Left ventricle myocardium inferior (tissue), 1 donor: ENCODE data around the gene ELMO1. TPM values are rescaled to one million over a fixed set of nuclear protein-coding genes. Genes with fewer than 3 reads are reported as not detected.

Source experiments
- DNase-seq: peaks from one replicate; pipeline ENCODE4 v3.0.0-alpha.2; 2020
- H3K27ac ChIP-seq: fragments of 200-600 bp; replicated peaks from 2 replicates; pipeline ENCODE4 v1.8.0; 2021
- H3K27me3 ChIP-seq: fragments of 200-600 bp; 2 replicates; pipeline ENCODE4 v1.8.0; 2021; ENCODE audit warnings: low read depth
- H3K36me3 ChIP-seq: fragments of 200-600 bp; 2 replicates; pipeline ENCODE4 v1.8.0; 2021
- H3K4me1 ChIP-seq: fragments of 200-600 bp; 2 replicates; pipeline ENCODE4 v1.8.0; 2021
- H3K4me3 ChIP-seq: fragments of 200-600 bp; 2 replicates; pipeline ENCODE4 v1.8.0; 2021; ENCODE audit warnings: mild to moderate bottlenecking, moderate library complexity
- H3K9me3 ChIP-seq: fragments of 200-600 bp; replicated peaks from 2 replicates; pipeline ENCODE4 v1.8.0; 2021
- CTCF ChIP-seq: fragments of 200-600 bp; IDR thresholded peaks from 2 replicates; pipeline ENCODE4 v1.8.0; 2021; ENCODE audit warnings: antibody characterized with exemption, mild to moderate bottlenecking, borderline replicate concordance
- intact Hi-C: fragments of 100-400 bp; cut with micrococcal nuclease; formaldehyde crosslinking; loops from one replicate; pipeline ENCODE4 v1.11.0; 2022
- total RNA-seq: library from RNA; stranded (reverse); fragmentation: NEBNext Ultra II Directional; extraction: Animal tissue kit (Norgen Biotek cat#: 25700); gene quantifications from one replicate; pipeline ENCODE4 v1.2.1, GENCODE V29; 2021
- donor health status: DM: no; HTN: yes; CAD: no; lungs with severe emphysema.

Gene ELMO1
- total RNA-seq, 1 donor from 2014 or later = 10.0 TPM

- Histone ChIP-seq H3K27me3 (peaks cover 14% of the 10 kb centered on the region), H3K9me3 (peaks cover 13% of the 10 kb centered on the region), H3K4me1 (peaks cover 8% of the 10 kb centered on the region), H3K36me3 (peaks cover 3% of the 10 kb centered on the region), H3K4me3 (no peak overlapping the region), H3K27ac (no peak overlapping the region)
- intact Hi-C loops = no loop called here
- DNase-seq = no peak
- no peak for TF ChIP-seq CTCF
Measured at GRCh38 chr7:37483627-37484026, 35.0 kb upstream of the ELMO1 start.

GRCh38 chr7:37482953-37483352, 34.3 kb upstream of the ELMO1 start:
- Histone ChIP-seq H3K27ac (no peak overlapping the region), H3K4me3 (no peak overlapping the region), H3K27me3 (peaks cover 14% of the 10 kb centered on the region), H3K36me3 (peaks cover under 1% of the 10 kb centered on the region), H3K4me1 (peaks cover 8% of the 10 kb centered on the region), H3K9me3 (peaks cover 6% of the 10 kb centered on the region)
- no peak for TF ChIP-seq CTCF
- no peak for DNase-seq
- intact Hi-C loops = no loop called here

GRCh38 chr7:37482505-37482904, 33.8 kb upstream of the ELMO1 start:
- Histone ChIP-seq H3K36me3 (no peaks in the 10 kb centered on the region), H3K27me3 (peaks cover 14% of the 10 kb centered on the region), H3K27ac (no peak overlapping the region), H3K9me3 (peaks cover 1% of the 10 kb centered on the region), H3K4me1 (peaks cover 8% of the 10 kb centered on the region), H3K4me3 (no peak overlapping the region)
- intact Hi-C loops = no loop called here
- DNase-seq = no peak
- TF ChIP-seq CTCF = no peak

GRCh38 chr7:37481722-37482288, 33.1 kb upstream of the ELMO1 start:
- no peak for DNase-seq
- intact Hi-C loops = no loop called here
- peaks cover 14% of the 10 kb centered on the region for H3K27me3 ChIP-seq
- no peaks in the 10 kb centered on the region for H3K36me3 ChIP-seq
- peaks cover 16% of the 10 kb centered on the region for H3K4me1 ChIP-seq
- no peak overlapping the region for H3K4me3 ChIP-seq
- TF ChIP-seq CTCF = no peak
- no peak overlapping the region for H3K27ac ChIP-seq
- no peaks in the 10 kb centered on the region for H3K9me3 ChIP-seq

- TF ChIP-seq CTCF = no peak
- intact Hi-C loops = no loop called here
- H3K9me3 ChIP-seq = no peaks in the 10 kb centered on the region
- no peaks in the 10 kb centered on the region for H3K36me3 ChIP-seq
- H3K27ac ChIP-seq = peak overlapping the region; percentile 58
- no peak for DNase-seq
- H3K27me3 ChIP-seq = peaks cover 10% of the 10 kb centered on the region
- H3K4me3 ChIP-seq = no peak overlapping the region
- H3K4me1 ChIP-seq = peaks cover 21% of the 10 kb centered on the region
Measured at GRCh38 chr7:37481154-37481553, 32.5 kb upstream of the ELMO1 start.
